Left colon (tissue), 2 donors: Measurements from ENCODE around the gene PRKCE. TPM values are rescaled to one million over a fixed set of nuclear protein-coding genes. Genes with fewer than 3 reads are reported as not detected.
"Not testable (repeated sequence)": the region's sequence is repeated elsewhere in the genome, so short reads cannot be mapped to it uniquely, and the experiment has no call there.

Experiments used
- ATAC-seq: fragments of 200-7000 bp; cut with Tn5 transposase; one replicate; pipeline ENCODE4 v1.9.1; 2020; ENCODE audit warnings: mild to moderate bottlenecking, moderate library complexity
- DNase-seq, 2 donors: peaks; one replicate each; pipeline ENCODE4 v3.0.0-alpha.2; 2020
- intact Hi-C, 2 donors: fragments of 100-400 bp; cut with DNase I in 1 of 2; cut with micrococcal nuclease in 1 of 2; formaldehyde crosslinking; loops; one replicate each; pipeline versions ENCODE4 v1.11.2 to v1.14.0; 2022; cut with DNase I, micrococcal nuclease
- total RNA-seq, 2 donors: library from RNA; stranded (reverse); fragmentation: NEBNext Ultra II Directional; extraction: Animal tissue kit (Norgen Biotek cat#: 25700); gene quantifications; one replicate each; pipeline ENCODE4 v1.2.1, GENCODE V29; 2021
- donor health status: DM: no; HTN: no; CAD: no.
- donor health status: DM: yes; HTN: yes; CAD: no.

The PRKCE gene
- total RNA-seq, 2 donors from 2014 or later, result 22.2 to 29.2 TPM

- DNase-seq (no peak), ATAC-seq (no peak)
- intact Hi-C loops, result no loop called here
Measured at GRCh38 chr2:45857275-45857609, 205.8 kb downstream of the PRKCE start.

DNA sequence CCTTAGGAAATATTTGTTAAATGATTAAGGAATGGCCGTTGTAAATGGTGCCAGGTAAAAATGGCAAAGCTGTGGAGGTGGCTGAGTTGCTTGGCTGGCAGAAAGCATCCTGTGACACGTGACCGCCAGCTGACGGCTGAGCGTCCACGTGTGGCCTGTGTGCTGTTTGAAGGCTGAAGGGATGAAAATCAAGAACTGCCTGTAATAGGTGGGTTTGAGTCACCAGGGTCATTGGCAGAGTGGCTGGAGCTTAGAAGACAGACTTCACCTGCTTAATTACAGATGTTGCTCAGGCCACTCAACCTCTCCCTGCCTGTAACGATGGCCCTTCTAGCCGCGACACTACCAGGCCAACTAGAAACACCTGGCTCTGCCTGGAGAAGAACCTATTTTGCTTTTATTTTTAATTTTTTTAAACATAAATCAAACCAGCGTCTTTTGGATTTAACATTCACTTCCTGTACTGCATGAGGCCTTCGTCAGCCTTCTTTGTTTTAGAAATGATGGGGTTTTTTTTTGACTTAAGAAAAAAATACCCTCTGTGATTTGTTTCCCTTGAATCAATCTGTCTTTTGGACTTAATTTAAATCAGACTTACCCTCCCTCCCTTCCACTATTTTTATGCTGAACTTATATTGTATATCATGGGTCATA lies 206.5 kb downstream of the PRKCE start:
- no peak for ATAC-seq
- intact Hi-C loops, result no loop called here
- DNase-seq, result no peak

GRCh38 chr2:45858872-45859271 lies 207.4 kb downstream of the PRKCE start:
- DNase-seq, intact Hi-C loops, ATAC-seq: not testable (repeated sequence)

GRCh38 chr2:45859682-45860081 lies 208.2 kb downstream of the PRKCE start:
- intact Hi-C loops, result no loop called here
- DNase-seq, result no peak
- ATAC-seq, result no peak

DNA sequence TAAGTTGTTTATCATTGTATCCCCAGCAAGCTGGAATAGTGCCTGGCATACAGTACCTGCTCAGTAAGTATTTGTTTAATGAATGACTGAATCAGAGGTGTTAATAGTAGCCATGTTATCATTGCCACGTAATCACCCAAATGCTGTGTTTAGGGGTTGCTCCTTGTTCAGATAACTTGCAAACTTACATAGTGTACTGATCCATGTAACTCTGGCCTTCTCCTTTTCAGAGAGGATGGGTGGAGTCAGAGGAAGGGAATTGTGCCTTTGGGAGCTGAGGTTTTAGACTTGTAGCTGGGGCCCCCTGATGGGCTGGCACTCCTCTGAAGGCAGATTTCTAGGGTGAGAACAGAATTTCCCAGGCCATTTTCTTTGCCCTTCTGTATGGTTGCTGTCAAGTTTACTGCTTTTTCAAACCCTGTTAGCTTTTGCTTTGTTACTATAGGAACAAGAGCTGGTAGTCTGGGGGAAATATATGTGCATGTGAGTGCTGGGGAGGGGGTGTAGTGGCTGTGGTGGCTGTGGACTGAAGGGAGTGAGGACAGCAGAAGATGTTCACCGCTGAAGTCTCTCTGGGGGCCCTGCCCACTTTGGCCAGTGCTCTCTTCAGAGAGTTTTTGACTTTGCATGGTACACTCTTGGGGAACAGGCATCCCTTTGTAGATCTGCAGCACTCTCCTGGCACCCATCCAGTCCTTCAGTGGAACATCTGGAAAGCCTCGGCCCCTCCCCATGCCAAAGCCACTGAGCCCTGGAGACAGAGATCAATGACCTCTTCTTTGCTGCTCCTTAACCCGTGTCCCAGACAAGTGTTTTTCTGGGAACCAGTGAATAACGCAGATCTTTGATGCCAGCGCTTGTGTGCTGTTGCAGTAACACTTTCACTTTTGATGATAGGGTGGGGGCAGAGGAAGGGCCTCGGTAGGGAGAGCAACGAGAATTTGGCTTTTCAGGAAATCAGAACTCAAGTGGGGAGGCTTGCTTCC lies 209.0 kb downstream of the PRKCE start:
- intact Hi-C loops, result no loop called here
- DNase-seq (peak; percentile 34 to 57), ATAC-seq (peak; percentile 16)

DNA sequence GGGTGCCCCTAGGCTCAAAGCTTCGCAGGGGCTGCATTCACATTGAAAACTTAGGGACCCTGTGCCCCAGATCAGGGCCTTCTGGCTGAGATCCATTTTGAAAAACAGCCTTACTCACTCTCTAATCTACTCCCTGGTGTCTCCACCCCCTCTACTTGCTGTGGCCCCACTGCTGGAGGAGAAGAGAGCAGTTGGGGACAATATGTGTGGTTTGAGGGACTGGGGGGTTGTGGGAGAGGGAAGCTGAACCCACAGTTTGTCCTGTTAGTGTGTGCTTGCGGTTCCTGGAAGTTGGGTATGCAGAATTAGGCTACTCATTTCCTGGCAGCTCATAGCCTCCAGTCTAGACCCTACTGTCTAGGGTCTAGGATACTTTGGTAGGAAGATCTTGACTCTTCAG lies 211.4 kb downstream of the PRKCE start:
- DNase-seq (no peak), ATAC-seq (no peak)
- intact Hi-C loops, result no loop called here

GRCh38 chr2:45864121-45864520 lies 212.6 kb downstream of the PRKCE start:
- intact Hi-C loops, result no loop called here
- DNase-seq (no peak), ATAC-seq (no peak)

- DNase-seq, result no peak
- intact Hi-C loops, result no loop called here
- no peak for ATAC-seq
Measured at GRCh38 chr2:45867349-45867748, 215.9 kb downstream of the PRKCE start.

GRCh38 chr2:45867800-45868199 lies 216.3 kb downstream of the PRKCE start:
- ATAC-seq (no peak), DNase-seq (no peak)
- intact Hi-C loops, result no loop called here

GRCh38 chr2:45869165-45869501 lies 217.7 kb downstream of the PRKCE start:
- no peak for ATAC-seq
- intact Hi-C loops, result no loop called here

GRCh38 chr2:45871025-45871424 lies 219.6 kb downstream of the PRKCE start:
- DNase-seq (no peak), ATAC-seq (no peak)
- intact Hi-C loops, result no loop called here

More at GRCh38 chr2:45869165-45869501, 217.7 kb downstream of the PRKCE start:
- DNase-seq, result no peak

DNA sequence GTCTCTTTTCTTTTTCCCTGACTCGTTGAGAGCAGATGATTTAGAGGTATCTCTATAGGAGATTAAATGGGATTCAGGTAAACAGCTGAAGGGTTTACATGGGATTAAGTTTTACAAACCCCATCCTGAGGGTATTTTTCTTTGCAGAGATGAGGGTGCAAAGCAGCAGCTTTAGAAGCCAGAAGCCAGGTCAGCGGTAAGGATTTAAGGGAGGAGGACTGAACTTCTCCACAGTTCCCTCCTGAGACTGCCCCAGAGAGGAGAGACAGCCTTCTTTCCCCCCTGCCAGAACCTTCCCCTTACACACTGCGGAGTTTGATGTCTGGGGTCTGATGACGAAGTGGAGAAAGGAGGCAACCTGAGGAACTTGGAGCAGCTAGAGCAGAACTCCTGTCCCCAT lies 220.1 kb downstream of the PRKCE start:
- DNase-seq (no peak), ATAC-seq (no peak)
- intact Hi-C loops, result no loop called here

GRCh38 chr2:45872211-45872610 lies 220.7 kb downstream of the PRKCE start:
- DNase-seq (no peak), ATAC-seq (peak; percentile 30)
- intact Hi-C loops, result no loop called here

DNA sequence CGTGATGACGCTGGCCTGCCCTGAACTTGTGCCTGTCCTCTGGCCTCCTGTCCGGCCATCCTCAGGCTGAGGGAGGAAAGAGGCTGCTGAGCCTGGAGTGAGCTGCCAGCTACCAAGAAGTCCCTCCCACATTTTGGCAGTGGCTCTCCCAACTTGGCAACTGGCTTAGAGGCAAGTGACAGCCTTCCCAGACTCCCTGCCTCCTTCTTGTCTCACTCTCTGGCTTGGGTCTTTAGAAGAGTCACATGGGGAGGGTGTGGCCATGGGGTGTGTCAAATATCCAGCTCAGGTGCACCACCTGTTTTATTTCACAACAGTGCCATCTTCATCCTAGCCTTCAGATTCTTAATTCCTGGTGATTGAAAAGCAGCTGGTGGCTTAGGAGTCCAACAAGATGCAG lies 222.9 kb downstream of the PRKCE start:
- DNase-seq (peak; percentile 26 to 51), ATAC-seq (peak; percentile 75)
- intact Hi-C loops, result no loop called here

DNA sequence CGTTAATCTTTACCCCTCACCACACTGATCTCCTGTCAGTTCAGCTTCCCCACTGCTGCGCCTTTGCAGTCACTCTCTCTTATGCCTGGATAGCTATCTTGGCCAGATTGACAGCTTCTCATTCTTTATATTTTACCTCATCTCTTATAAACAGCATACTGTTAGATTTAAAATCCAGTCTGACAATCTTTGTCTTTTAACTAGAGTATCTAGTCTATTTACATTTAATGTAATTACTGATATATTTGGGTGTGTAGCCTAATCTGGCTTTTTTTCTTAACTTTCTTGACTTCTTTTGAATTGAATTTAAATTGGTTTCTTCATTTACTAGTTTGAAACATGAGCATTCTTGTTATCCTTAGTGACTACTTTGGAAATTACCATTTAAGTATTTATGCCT lies 225.1 kb downstream of the PRKCE start:
- DNase-seq (no peak), ATAC-seq (no peak)
- intact Hi-C loops, result no loop called here

GRCh38 chr2:45879406-45879805 lies 227.9 kb downstream of the PRKCE start:
- intact Hi-C loops, result no loop called here
- ATAC-seq (no peak), DNase-seq (no peak)

- intact Hi-C loops, result no loop called here
- ATAC-seq, result no peak
- no peak for DNase-seq
Measured at GRCh38 chr2:45879936-45880335, 228.5 kb downstream of the PRKCE start.

DNA sequence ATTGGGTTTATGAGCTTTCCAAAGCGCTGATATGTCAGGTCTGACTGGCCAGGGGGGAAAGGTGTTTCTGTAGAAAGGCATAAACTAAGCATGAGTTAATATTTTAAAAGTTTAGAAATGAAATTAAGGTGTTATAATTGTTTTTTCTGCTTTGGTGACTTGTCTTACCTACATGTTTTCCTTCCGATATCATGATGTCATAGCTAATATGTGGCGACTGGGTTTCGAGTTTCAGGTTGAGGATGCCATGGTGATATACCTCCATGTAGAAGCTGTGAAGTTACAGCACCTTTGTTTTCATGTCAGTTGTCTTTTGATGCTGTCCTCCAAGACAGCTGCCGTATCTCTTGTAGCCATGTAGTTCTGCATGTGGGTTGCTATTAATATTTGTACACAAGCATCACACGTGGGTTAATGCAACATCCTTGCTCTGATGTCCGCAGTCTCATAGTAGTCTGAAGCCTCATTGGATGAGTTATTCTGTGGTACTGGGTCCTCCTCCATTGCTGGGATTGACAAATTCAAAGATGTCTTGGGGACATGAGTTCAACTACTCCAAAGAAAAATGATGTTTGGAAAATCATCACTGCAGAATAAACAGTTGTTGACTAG lies 230.6 kb downstream of the PRKCE start:
- intact Hi-C loops, result no loop called here
- DNase-seq, result no peak
- no peak for ATAC-seq

GRCh38 chr2:45882707-45883602 lies 231.5 kb downstream of the PRKCE start:
- intact Hi-C loops, result no loop called here
- ATAC-seq, result no peak
- peak; percentile 37 to 73 for DNase-seq
